ENCODE data around the gene TRAF3IP1.

TRAF3IP1 gene

DNA sequence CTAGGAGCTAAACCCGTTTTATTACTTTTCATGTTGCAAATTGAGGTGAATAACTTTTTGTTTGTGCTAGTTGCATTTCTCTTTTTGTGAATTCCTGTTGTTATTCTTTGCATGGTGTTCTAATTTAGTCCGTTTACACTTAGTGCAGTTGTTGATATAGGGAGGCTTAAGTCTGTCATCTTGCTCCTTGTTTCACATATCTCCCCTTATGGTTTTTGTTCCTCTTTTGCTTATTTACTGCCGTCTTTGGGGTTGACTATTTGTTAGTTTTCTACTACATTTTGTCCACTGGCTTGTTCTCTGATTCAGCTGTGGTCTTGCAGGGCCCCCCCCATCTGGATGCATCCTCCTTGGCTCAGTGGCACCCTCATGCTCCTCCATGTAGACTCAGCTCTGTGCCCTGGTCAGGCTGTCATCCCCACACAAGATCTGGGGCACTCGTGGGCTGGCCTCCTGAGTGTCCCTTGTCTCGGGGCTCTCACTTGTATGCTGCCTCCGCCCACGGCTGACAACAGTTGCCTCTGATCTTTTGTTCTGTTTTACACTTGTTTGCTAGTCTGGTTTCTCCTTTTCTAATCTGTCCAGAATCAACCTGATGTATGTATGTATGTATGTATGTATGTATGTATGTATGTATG lies 63.5 kb downstream of the TRAF3IP1 start:
- peaks cover 2% of the 10 kb centered on the region for H3K36me3 ChIP-seq (ENCODE audit: control insufficient read depth, insufficient read depth, low read length, severe bottlenecking)

DNA sequence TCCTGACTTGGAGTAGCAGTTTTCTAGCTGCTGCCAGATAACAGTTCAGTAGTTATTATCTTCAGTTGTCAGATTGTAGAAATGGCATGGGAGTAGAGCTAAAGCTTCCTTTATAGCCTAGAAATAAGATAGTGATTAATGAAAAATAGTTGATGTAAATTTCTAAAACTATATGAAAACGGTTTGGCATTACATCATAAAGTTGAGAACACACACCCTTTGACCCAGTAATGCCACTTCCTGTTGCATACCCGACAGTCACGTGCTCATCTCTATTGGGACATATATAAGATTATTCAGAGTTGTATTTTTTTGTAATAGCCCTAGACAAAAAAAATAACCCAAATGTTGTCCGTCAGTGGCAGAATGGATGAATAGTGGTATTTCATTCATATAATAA lies 67.0 kb downstream of the TRAF3IP1 start:
- no peak overlapping the region for H3K9ac ChIP-seq (ENCODE audit: low read length)
- no peaks in the 10 kb centered on the region for H3K9me3 ChIP-seq (ENCODE audit: control insufficient read depth, low read length)
- H3K4me3 ChIP-seq (ENCODE audit: low read length), result no peak overlapping the region
- no peaks in the 10 kb centered on the region for H3K27me3 ChIP-seq (replicated peaks; ENCODE audit: control insufficient read depth, insufficient read depth, low read length)
- no peak for DNase-seq (ENCODE audit: low read depth)
- H3K36me3 ChIP-seq (ENCODE audit: control insufficient read depth, insufficient read depth, low read length, severe bottlenecking), result peaks cover 4% of the 10 kb centered on the region
- peaks cover 17% of the 10 kb centered on the region for H3K4me1 ChIP-seq (ENCODE audit: control insufficient read depth, insufficient read depth, low read length)

More for the DNA sequence above, 63.5 kb downstream of the TRAF3IP1 start:
- Histone ChIP-seq H3K27me3 (replicated peaks; ENCODE audit: control insufficient read depth, insufficient read depth, low read length) (no peaks in the 10 kb centered on the region), H3K4me1 (ENCODE audit: control insufficient read depth, insufficient read depth, low read length) (peaks cover 28% of the 10 kb centered on the region), H3K9me3 (ENCODE audit: control insufficient read depth, low read length) (no peaks in the 10 kb centered on the region), H3K4me3 (ENCODE audit: low read length) (no peak overlapping the region), H3K9ac (ENCODE audit: low read length) (no peak overlapping the region)
- no peak for DNase-seq (ENCODE audit: low read depth)

DNA sequence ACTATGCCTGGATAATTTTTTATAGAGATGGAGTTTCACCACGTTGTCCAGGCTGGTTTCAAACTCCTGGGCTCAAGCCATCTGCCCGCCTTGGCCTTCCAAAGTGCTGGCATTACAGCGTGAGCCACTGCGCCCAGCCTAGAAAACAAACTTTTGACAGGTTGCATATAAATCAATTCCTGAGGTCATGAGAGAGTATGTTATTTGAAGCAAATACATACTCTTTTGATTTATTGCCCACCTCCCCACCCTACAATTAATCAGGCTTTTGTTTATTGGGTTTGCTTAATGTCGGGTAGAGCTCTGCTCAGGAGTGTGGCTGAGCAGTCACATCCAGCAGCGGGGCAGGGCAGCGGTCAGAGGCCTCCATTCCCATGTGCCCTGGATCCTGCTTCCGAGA lies 68.5 kb downstream of the TRAF3IP1 start:
- H3K4me3 ChIP-seq (ENCODE audit: low read length), result no peak overlapping the region
- H3K9ac ChIP-seq (ENCODE audit: low read length), result no peak overlapping the region
- peaks cover 4% of the 10 kb centered on the region for H3K36me3 ChIP-seq (ENCODE audit: control insufficient read depth, insufficient read depth, low read length, severe bottlenecking)
- no peaks in the 10 kb centered on the region for H3K27me3 ChIP-seq (replicated peaks; ENCODE audit: control insufficient read depth, insufficient read depth, low read length)
- DNase-seq (ENCODE audit: low read depth), result no peak
- peaks cover 8% of the 10 kb centered on the region for H3K4me1 ChIP-seq (ENCODE audit: control insufficient read depth, insufficient read depth, low read length)
- no peaks in the 10 kb centered on the region for H3K9me3 ChIP-seq (ENCODE audit: control insufficient read depth, low read length)

DNA sequence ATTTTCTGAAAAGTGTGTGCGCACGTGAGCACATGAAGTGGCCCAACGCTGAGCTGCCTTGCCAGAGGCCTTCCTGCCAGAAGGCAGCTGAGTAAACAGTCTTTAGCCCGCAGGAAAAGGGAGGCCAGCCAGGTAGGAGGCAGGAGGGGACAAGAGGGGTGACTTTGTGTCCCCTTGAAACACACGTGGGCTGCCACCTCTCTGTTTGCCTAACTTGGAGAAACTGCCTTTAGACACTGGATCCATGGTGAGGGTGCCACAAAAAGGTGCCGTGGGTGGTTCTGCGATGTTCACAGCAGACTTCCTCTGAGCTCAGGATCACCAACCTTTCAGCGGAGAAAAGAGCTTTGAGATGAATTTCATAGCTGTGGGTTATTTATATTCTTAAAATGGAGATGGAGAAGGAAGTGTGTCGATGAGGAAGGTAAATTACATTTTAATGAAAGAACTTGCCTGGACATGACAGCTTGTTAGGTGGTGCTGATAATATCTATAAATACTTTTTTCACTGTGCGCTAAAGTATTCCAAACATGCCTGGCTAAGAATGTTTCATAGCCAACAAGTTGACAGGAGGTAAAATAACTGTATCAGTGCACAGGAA lies 69.8 kb downstream of the TRAF3IP1 start:
- peaks cover 4% of the 10 kb centered on the region for H3K36me3 ChIP-seq (ENCODE audit: control insufficient read depth, insufficient read depth, low read length, severe bottlenecking)

DNA sequence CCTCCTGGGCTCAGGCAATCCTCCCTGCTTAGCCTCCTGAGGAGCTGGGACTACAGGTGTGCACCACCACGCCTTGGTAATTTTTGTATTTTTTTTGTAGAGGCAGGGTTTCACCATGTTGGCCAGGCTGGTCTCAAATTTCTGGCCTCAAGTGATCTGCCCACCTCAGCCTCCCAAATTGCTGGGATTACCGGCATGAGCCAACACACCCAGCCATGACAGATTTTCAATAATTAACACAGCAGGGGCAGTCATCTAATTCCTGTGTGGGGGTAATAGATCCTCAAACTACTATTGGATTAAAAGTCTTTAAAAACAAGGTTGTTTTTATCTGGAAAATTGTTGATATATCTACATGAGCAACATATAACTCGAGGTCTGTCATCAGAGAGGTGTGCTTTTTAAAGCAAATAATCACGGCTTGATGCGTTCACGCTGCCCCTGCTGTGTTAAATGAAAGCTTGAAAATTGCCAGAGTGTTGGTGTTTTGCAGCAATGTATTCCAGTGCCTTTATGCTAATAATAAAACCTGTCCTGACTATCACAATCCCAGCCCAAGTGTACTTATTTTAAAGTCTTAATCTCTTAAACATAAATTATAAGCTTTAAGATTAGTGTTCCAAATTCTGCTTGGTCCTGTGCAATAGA lies 70.8 kb downstream of the TRAF3IP1 start:
- Histone ChIP-seq H3K9ac (ENCODE audit: low read length) (no peak overlapping the region), H3K36me3 (ENCODE audit: control insufficient read depth, insufficient read depth, low read length, severe bottlenecking) (peaks cover 4% of the 10 kb centered on the region), H3K4me1 (ENCODE audit: control insufficient read depth, insufficient read depth, low read length) (peaks cover 8% of the 10 kb centered on the region), H3K9me3 (ENCODE audit: control insufficient read depth, low read length) (no peaks in the 10 kb centered on the region), H3K27me3 (replicated peaks; ENCODE audit: control insufficient read depth, insufficient read depth, low read length) (no peaks in the 10 kb centered on the region), H3K4me3 (ENCODE audit: low read length) (no peak overlapping the region)
- no peak for DNase-seq (ENCODE audit: low read depth)

More for the DNA sequence above, 69.8 kb downstream of the TRAF3IP1 start:
- Histone ChIP-seq H3K27me3 (replicated peaks; ENCODE audit: control insufficient read depth, insufficient read depth, low read length) (no peaks in the 10 kb centered on the region), H3K9me3 (ENCODE audit: control insufficient read depth, low read length) (no peaks in the 10 kb centered on the region), H3K9ac (ENCODE audit: low read length) (no peak overlapping the region), H3K4me3 (ENCODE audit: low read length) (no peak overlapping the region), H3K4me1 (ENCODE audit: control insufficient read depth, insufficient read depth, low read length) (peaks cover 8% of the 10 kb centered on the region)
- no peak for DNase-seq (ENCODE audit: low read depth)

DNA sequence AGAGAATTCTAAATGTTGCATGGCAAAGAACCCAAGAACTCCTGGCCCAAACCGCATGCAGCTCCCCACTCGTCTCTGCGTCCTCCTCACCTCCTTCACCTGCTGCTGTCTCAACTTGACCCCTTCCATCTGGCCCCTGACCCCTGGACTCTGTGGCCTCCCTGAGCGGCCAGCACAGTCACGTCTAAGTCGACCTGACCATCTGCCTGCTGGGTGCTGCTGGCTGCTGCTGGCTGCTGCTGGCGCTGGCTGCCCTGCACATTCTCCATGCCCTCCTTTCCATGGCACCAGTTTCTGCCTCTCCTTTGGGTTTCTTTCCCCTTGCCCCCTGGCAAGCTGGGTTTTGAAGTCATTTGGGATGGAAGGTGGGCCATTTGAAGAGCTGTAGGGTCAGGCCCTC lies 76.3 kb downstream of the TRAF3IP1 start:
- no peak for DNase-seq (ENCODE audit: low read depth)
- no peak overlapping the region for H3K9ac ChIP-seq (ENCODE audit: low read length)

DNA sequence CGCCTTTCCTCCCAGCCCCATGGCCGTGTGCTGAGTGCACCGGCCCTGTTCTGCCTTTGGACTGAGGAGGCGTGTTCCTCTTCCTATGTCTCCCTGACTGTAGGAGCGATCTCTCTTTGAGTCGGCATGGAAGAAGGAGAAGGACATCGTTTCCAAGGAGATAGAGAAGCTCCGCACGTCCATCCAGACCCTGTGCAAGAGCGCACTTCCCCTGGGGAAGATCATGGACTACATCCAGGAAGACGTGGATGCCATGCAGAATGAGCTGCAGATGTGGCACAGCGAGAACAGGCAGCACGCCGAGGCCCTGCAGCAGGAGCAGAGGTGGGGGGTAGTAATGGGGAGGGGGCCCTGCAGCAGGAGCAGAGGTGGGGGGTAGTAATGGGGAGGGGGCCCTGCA lies 77.0 kb downstream of the TRAF3IP1 start:
- Histone ChIP-seq H3K27me3 (replicated peaks; ENCODE audit: control insufficient read depth, insufficient read depth, low read length) (no peaks in the 10 kb centered on the region), H3K9ac (ENCODE audit: low read length) (no peak overlapping the region), H3K4me1 (ENCODE audit: control insufficient read depth, insufficient read depth, low read length) (no peaks in the 10 kb centered on the region), H3K4me3 (ENCODE audit: low read length) (no peak overlapping the region), H3K36me3 (ENCODE audit: control insufficient read depth, insufficient read depth, low read length, severe bottlenecking) (peaks cover 11% of the 10 kb centered on the region), H3K9me3 (ENCODE audit: control insufficient read depth, low read length) (no peaks in the 10 kb centered on the region)
- DNase-seq (ENCODE audit: low read depth), result no peak

More for the DNA sequence above, 76.3 kb downstream of the TRAF3IP1 start:
- H3K4me1 ChIP-seq (ENCODE audit: control insufficient read depth, insufficient read depth, low read length), result no peaks in the 10 kb centered on the region
- no peaks in the 10 kb centered on the region for H3K9me3 ChIP-seq (ENCODE audit: control insufficient read depth, low read length)
- peaks cover 11% of the 10 kb centered on the region for H3K36me3 ChIP-seq (ENCODE audit: control insufficient read depth, insufficient read depth, low read length, severe bottlenecking)
- H3K27me3 ChIP-seq (replicated peaks; ENCODE audit: control insufficient read depth, insufficient read depth, low read length), result no peaks in the 10 kb centered on the region
- H3K4me3 ChIP-seq (ENCODE audit: low read length), result no peak overlapping the region

DNA sequence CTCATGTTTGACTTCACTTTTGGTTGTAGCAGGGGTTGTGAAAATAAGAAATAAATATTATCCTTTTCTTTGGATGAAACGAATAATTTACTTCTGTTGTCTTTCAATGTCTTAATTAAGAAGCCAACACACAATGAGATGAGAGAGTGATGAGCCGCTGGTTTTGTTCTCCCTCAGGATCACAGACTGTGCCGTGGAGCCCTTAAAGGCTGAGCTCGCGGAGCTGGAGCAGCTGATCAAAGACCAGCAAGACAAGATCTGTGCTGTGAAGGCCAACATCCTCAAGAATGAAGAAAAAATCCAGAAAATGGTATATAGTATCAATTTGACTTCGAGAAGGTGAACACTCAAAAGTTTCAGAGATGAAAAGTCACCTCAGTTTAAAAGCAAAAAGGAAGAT lies 78.3 kb downstream of the TRAF3IP1 start:
- no peaks in the 10 kb centered on the region for H3K27me3 ChIP-seq (replicated peaks; ENCODE audit: control insufficient read depth, insufficient read depth, low read length)
- peaks cover 11% of the 10 kb centered on the region for H3K36me3 ChIP-seq (ENCODE audit: control insufficient read depth, insufficient read depth, low read length, severe bottlenecking)
- no peak overlapping the region for H3K9ac ChIP-seq (ENCODE audit: low read length)
- no peak overlapping the region for H3K4me3 ChIP-seq (ENCODE audit: low read length)
- DNase-seq (ENCODE audit: low read depth), result no peak
- H3K9me3 ChIP-seq (ENCODE audit: control insufficient read depth, low read length), result no peaks in the 10 kb centered on the region
- H3K4me1 ChIP-seq (ENCODE audit: control insufficient read depth, insufficient read depth, low read length), result no peaks in the 10 kb centered on the region

DNA sequence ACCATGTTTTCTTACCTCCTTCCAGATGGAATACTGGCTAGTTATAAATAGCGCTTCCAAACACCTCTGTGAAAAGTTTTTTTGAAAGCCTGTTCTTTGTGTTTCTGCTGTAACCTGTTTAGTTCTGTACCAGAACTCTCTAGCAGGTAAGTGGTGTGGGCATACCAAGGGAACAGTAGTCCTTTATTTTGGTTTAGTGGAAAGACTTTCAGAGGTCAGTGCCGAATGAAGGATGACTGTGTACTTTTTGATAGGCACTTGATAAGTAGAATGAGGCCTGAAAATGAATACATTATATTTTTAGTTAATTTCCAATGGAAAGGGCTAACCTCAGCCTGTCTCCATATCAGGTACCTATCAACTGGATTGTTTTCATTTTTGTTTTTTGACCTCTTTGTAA lies 78.8 kb downstream of the TRAF3IP1 start:
- no peak for DNase-seq (ENCODE audit: low read depth)
- no peak overlapping the region for H3K9ac ChIP-seq (ENCODE audit: low read length)
- no peaks in the 10 kb centered on the region for H3K4me1 ChIP-seq (ENCODE audit: control insufficient read depth, insufficient read depth, low read length)

DNA sequence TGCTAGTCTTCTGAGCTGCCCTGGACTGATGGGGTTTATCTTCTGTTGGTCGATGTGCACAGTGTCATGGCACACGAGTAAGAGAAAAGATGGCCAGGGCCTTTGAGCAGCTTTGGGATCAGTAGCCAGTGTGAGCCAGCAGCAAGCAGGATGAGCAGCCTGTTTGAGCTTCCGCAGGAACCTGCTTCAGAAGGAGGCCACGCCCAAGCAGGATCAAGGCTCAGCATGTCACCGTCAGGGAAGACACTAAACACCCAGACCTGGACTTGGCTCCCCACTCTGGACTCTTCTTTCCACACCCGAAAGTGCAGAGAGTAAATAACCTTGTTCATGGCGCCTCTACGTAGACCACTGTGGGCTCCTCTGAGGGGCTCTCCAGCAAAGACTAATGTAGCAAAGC lies 81.2 kb downstream of the TRAF3IP1 start:
- H3K36me3 ChIP-seq (ENCODE audit: control insufficient read depth, insufficient read depth, low read length, severe bottlenecking), result peaks cover 16% of the 10 kb centered on the region
- no peak overlapping the region for H3K9ac ChIP-seq (ENCODE audit: low read length)
- H3K27me3 ChIP-seq (replicated peaks; ENCODE audit: control insufficient read depth, insufficient read depth, low read length), result no peaks in the 10 kb centered on the region
- H3K4me3 ChIP-seq (ENCODE audit: low read length), result no peak overlapping the region
- no peaks in the 10 kb centered on the region for H3K4me1 ChIP-seq (ENCODE audit: control insufficient read depth, insufficient read depth, low read length)
- no peak for DNase-seq (ENCODE audit: low read depth)
- no peaks in the 10 kb centered on the region for H3K9me3 ChIP-seq (ENCODE audit: control insufficient read depth, low read length)

More for the DNA sequence above, 78.8 kb downstream of the TRAF3IP1 start:
- no peaks in the 10 kb centered on the region for H3K27me3 ChIP-seq (replicated peaks; ENCODE audit: control insufficient read depth, insufficient read depth, low read length)
- peaks cover 12% of the 10 kb centered on the region for H3K36me3 ChIP-seq (ENCODE audit: control insufficient read depth, insufficient read depth, low read length, severe bottlenecking)
- H3K4me3 ChIP-seq (ENCODE audit: low read length), result no peak overlapping the region
- no peaks in the 10 kb centered on the region for H3K9me3 ChIP-seq (ENCODE audit: control insufficient read depth, low read length)

DNA sequence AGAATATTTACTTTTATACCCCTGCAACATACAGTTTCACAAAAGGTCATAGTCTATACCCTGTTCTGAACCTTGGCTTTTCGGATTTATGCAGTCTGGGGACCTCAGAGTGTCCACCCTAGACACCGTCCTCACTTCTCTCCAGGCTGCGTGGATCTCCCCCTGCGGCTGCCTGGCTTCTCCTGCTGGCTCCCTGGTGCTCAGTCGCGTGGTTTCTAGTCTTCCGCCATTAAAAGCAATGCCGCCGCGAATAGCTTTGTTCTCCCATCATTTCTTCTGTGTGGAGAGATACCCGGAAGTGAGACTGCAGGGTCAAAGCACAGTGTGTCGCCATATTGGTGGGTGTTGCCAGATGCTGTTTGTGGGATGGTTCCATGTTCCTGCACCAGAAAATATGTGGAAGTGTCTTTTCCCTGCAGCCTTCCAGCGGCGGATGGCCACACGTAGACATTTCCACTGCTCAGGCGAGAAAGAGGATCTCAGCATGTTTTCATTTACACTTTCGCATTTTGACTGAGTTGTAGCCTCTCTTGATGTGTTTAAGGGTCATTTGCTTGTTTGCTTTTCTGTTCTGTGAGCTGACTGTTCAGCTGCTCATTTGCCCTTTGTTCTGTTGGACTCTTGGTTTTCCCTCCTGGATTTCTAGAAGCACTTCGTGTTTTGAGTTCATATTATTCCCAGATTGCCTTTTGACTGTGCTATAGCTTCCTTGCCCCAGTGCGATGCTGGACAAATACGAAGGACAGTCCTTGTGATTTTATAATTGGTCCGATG lies 83.5 kb downstream of the TRAF3IP1 start:
- DNase-seq (ENCODE audit: low read depth), result no peak
- H3K4me1 ChIP-seq (ENCODE audit: control insufficient read depth, insufficient read depth, low read length), result no peaks in the 10 kb centered on the region
- no peak overlapping the region for H3K4me3 ChIP-seq (ENCODE audit: low read length)
- no peak overlapping the region for H3K9ac ChIP-seq (ENCODE audit: low read length)
- no peaks in the 10 kb centered on the region for H3K9me3 ChIP-seq (ENCODE audit: control insufficient read depth, low read length)
- no peaks in the 10 kb centered on the region for H3K27me3 ChIP-seq (replicated peaks; ENCODE audit: control insufficient read depth, insufficient read depth, low read length)
- H3K36me3 ChIP-seq (ENCODE audit: control insufficient read depth, insufficient read depth, low read length, severe bottlenecking), result peaks cover 21% of the 10 kb centered on the region
